Bone marrow (tissue), 2 donors: ENCODE results near the gene ARCN1.
"Not testable (repeated sequence)": the region's sequence is repeated elsewhere in the genome, so short reads cannot be mapped to it uniquely, and the experiment has no call there.

Experiments used
- DNase-seq, 2 donors: peaks; one replicate each; lab custom pipeline; 2025; lab: John Stamatoyannopoulos, UW

ARCN1 gene

DNA sequence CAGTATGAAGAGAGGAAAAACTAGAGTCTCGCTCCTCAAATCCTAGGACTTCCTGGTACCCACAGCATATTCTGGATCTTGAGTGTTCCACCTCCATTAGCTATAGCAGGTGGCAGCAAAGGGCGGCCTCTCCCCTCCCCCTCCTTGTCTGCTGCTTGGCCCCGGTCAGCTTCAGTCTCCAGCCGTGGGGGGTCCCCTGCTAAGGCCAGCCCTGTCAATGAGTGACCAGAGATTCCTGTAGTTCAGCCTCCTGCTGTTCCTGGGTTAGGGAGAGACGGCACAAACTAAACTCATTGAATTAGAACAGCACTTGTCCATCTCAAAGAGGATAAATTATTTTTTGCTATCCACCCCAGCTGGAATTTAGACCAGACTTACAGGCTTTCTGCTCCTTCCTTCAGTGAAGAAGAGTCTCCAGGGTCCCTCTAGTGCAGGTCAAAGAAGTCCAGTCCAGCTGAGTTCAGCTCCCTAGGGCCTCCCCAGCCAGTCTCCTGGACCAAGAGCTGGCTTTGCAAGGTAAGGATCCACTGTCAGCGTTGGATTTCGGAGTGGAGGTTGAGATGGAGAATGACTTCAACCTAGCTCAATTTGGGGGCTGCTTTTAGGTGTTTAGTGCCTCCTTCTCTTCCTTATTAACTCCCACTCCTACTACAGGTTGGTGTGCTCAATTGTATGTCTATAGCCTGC lies 34.1 kb downstream of the ARCN1 start:
- DNase-seq: no peak

DNA sequence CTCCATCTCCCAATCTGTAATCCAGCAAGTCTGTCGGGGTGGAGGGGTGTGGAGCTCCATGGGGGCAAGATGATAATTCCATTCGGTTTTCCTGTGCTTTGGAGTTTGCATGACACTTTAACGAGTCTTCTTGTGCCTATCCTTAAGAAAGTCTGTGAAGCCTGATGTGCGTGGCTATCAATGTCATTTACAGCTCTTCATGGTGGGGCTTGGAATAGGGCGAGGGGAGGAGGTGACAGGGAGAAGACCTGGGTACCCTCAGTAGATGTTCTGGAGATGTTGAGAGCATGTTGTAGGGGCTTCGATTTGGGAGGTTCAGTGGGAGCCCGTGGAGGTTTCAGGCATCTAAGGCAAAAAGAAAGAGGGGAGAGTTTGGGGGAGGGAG lies 34.6 kb downstream of the ARCN1 start:
- DNase-seq: no peak

DNA sequence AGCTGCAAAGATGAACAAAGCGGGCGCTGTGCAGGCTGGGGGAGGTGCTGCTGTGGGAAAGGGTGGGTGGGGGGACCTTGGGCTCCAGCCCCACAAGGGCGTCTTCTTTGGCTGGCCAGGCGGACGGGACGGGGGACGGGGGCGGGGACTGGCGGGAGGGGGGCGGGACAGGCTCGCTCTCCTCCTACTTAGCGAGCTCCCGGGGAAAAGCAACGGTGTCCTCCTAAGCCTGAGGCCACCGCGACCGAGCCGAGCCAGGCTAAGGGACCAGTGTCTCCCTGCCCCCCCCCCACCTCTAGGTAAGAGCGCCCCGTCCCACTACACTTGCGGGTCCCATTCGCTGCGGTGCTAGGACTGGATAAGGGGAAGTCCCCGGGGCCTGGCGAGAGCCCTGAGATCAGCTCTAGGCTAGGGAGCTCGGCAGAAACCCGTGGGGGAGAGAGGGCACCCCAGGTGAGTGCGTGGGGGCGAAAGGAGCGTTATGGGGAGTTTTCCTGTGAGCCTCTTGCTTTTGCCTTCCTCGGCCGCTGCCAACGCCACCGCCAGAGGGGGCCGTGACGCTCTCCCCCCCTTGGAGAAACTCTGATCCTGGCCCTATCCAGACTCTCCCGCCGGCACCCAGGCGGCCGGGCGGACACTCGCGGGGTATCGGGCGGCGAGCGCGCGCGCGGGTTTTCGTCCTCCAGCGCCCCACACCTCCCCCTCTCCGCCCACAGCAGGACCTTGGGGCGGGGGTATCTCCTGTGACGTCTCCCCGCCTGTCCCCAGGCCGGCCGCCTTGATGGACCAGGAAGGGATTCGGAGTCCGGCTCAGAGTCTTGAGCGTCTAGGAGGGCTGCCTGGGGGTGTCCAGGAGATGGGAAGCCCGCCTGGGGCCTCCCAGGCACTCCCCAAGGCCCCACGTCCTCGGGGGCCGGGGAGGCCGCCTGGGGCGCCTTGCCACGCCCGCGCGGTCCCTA lies 35.5 kb downstream of the ARCN1 start, which contains the start of gene PHLDB1:
Gene PHLDB1 (plus strand): TSS at position 215 of the 959 bp plus-strand sequence. CDS start 6,222 bp downstream, outside the sequence.
- peak in 1 of 2 donors; percentile 58 for DNase-seq

DNA sequence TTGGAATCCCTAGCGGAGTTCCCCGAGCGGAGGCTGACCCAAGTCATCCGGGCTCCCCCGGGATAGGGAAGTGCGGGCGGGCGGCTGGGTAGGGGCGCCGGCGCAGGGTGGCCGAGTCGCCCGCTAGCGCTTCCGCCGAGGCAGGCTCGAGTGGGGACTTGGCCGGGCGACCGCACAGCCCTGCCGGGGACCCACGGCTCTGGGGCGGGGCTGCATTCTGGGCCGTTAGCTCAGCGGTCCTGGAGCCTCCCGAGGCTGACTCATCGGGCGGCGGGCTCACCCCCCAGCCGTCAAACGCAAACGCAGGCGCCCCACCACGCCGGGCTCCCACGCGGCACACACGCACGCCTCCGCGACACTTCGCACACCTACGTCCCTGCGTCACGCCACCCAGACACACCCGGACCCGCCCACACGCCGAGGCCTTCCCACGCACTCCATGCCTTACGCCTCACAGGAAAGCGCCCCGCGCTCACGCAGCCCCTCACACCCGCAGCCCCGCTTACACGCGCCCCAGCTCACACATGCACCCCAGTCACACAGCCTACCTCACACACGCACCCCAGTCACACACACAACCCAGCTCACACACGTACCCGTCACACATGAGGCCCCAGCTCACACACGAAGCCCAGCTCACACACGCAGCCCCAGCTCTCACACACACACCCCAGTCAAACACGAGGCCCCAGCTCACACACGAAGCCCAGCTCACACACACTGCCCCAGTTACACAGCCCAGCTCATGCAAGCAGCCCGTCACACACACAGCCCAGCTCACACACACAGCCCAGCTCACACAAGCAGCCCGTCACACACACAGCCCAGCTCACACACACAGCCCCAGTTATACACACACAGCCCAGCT lies 36.4 kb downstream of the ARCN1 start:
- peak; percentile 28 to 73 for DNase-seq

DNA sequence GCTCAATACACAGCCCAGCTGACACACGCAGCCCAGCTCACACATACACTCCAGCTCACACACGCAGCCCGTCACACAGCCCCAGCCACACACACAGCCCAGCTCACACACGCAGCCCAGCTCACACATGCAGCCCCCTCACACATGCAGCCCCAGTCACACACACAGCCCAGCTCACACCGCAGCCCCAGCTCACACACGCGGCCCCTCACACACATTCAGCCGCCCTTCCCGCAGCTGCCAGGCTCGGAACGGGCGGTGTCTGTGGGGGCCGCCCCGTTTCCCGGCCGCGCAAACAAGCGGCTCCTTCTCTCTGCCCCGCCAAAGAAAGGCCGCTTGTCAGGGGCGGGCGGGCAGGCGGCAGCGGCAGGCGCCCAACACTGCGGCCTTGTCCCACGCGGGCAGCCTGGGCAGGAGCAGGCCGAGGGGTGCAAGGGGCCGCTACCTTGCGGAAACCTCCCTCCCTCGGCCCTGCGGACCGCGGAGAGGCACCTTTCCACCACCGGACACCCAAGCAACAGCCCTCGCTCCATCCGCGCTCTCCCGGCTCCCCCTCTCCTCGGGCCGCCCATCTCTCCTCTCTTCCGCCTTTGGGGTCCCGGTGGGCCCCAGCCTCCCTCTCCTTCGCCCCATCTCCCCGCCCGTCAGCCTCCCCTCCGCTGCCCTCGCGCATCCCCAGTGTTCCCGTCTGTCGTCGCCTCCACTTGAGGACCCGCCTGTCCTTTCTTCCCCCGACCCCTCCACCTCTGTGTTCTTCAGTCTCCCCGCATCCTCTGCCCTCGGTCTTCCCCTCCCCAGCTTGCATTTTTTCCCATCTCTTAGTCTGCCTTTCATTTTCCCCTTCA lies 37.4 kb downstream of the ARCN1 start:
- no peak for DNase-seq

DNA sequence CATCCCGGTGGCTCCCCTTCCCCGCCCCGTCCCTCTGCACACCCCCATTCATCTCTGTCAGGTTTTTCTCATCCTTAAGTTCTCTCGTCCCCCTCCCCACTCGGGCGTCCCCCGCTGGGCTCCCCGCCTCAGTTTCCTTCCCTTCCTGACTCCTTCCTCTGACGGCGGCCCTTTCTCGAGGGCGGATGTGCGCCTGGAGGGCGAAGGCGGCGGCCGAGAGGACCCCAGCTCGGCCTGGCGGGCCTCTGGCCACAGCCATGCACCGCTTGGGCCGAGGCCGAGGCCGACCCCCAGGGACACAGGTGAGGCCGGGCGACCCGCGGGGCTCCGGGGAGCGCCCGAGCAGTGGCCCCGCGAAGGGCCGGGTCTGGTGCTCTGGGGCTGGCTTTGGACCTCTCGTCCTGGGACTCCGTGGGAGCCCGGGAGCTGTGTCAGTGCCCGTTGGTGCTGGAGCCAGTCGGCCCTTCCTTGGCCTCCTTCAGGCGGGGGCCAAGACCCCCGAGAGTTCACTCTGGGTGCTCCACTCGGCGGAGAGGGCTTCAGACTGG lies 38.1 kb downstream of the ARCN1 start:
- DNase-seq: no peak

DNA sequence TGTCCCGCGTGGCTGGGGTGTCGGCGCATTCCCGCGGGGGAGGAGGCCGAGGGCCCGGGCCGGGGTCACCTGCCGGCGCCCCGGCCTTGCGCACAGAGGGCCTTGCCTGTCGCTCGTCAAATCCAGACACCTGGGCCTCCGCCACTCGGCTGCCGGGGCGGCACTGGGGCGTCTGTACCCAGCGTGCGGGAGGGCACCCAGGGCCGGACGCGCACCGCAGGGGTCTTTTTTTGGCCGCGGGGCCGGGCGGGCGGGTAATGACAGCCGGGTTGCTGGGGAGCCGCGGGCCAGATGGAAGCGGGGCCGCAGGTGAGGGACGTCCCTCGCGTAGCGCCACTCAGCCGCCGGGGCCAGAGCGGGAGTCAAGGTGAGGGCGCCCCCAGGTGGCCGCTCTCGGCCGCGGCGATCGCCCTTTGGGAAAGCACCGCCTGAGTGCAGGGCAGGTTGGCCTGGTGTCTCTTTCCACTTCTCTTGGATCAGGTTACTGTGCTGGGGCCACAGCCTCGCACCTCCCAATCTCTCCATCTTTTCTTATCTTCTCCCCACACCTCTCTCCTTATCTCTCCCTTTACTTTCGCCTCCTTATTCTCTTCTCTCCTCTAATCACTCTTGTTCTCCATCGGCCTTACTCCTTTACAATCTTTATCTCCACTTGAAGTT lies 38.7 kb downstream of the ARCN1 start:
- peak; percentile 15 to 29 for DNase-seq

DNA sequence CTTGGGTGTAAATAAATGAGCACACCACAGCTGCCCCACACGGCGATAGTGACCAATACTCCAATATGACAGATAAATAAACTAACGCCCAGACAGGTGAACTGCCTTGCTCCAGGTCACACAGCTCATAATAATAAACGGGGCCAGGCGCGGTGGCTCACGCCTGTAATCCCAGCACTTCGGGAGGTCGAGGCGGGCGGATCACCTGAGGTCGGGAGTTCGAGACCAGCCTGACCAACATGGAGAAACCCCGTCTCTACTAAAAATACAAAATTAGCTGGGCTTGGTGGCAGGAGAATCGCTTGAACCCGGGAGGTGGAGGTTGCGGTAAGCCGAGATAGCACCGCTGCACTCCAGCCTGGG lies 39.2 kb downstream of the ARCN1 start:
- not testable (repeated sequence) for DNase-seq

DNA sequence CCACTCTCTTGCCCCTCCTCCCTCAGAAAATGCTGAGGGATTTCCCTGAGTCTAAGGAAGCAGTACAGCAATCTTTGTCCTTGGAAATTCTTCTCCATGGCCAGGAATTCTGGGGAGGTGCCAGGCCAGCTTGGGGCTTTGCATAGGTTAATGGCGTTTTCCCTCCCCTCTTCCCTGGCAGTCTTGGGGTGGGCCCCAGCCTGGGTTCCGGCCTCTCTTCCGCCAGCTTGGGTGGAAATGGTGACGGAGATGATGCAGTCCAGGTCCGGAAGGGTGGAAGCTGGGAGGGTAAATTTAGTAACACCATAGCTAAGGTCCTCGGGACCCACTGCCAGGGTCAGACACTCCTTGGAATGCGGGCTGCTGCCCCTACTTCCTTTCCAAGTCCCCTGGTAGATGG lies 40.2 kb downstream of the ARCN1 start:
- no peak for DNase-seq

DNA sequence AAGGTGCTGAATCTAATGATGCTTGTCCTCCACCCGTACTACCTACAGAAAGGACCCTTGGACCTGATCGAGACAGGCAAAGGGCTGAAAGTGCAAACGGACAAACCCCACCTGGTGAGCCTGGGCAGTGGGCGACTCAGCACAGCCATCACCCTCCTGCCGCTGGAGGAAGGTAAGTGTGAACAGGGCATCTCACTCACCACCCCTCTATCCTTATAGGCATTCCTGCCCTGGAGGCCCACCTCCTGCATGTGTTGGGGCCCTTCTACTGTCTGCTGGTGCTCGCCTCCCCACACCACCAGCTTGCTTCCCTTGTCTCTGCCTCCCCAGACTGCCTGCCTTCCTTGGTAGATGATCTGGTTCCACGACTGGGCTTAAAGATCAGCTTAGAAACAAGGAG lies 42.3 kb downstream of the ARCN1 start:
- no peak for DNase-seq

DNA sequence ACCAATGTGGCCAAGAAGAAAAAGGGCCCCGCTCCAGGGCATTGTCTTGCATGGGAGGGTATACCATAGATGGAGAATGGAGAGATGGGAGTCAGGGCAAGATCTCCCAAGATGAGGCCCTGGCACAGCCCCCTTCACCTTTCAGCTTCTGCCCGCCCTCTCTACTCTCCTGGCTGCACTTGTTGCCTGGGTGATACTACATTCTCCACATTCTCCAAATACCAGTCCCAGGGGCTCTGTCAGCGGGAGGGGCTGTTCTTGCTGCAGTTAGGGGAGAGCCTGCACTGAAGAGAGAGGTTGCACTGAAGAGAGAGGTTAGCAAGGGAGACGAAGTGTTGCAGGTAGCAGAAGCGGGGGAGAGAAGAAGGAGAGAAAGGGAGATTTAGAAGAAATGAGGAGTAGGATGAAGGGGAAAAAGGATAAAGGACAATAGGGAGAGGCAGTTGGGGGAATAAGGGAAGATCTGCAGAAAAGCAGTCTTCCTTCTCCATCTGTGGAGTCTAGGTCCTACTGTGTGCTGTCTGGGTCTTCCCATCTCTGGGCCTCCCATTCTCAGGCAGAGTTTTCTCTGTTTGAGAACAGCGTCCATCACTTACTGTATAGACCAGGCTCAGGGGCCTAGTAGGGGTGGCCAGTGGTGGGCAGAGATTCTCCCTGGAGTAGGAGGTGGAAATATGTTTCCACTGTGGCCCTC lies 43.2 kb downstream of the ARCN1 start:
- DNase-seq: no peak

DNA sequence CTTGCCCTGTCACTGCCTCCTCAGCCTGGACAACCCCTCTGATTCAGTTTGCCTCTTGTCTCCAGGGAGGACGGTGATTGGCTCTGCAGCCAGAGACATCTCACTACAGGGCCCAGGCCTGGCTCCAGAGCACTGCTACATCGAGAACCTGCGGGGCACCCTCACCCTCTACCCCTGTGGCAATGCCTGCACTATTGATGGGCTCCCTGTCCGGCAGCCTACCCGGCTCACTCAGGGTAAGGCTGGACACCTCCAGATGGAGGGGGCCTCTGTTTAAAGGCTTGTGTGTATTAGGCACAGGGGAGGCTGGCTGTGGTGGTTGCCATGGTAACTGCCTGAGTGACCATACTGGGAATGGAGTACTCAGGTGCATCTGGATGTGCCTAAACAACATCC lies 43.8 kb downstream of the ARCN1 start:
- DNase-seq: no peak

DNA sequence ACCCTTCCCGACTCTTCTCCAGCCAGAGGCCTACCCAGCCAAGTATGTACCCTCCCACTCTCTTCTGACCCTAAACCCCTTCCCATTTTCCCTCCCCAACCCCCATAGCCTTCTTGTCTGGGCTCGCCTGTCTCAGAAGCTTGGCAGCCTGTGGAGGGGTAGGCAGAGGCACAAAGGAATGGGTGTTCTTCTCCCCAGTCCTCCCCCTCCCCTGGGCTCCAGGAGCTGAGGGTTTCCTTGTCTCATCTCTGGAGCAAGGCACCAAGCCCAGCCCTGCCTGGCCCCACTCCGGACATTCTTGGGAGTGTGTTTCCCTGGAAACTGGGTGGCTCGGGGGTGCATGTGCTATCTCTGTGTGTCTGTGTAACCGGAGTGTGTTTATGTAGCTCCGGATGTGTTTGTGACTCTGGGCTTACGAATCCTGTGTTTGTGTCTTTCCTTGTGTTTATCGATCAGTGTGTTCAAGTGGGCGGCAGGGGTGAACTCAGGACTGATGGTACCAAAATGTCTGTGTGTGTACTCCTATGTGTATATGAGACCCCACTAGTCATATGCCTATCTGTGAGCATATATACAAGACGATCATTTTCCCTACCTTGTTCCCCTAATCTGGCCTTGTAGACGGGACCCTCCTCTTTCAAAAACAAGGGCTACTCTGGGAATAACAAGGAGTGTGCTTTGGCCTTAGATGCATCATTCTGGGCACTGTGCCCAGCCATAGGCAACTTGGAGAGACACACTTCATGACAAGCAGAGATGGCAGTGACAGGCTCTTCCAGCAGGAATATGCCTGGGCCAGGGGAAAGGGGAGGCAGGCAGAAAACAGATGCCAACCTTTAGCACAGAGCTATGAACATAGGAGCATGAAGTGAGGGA lies 46.1 kb downstream of the ARCN1 start:
- DNase-seq: no peak

DNA sequence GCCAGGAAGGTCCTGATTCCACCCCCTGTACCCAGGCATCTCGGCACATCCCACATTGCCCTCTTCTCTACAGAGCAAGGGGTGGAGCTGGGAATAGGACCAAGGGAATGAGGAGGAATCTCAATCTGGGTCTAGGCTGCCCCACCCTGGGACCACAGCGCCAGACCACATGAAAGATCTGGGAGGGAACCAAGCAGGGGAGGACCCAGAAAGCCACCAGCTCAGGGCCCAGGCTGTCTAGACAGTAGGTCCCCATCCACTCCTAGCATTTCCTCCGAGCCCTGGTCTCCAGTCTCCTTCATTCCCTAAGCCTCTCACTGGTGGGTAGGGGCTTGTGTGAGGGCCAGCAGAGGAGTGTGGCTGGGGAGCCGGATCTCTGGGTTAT lies 46.8 kb downstream of the ARCN1 start:
- no peak for DNase-seq

DNA sequence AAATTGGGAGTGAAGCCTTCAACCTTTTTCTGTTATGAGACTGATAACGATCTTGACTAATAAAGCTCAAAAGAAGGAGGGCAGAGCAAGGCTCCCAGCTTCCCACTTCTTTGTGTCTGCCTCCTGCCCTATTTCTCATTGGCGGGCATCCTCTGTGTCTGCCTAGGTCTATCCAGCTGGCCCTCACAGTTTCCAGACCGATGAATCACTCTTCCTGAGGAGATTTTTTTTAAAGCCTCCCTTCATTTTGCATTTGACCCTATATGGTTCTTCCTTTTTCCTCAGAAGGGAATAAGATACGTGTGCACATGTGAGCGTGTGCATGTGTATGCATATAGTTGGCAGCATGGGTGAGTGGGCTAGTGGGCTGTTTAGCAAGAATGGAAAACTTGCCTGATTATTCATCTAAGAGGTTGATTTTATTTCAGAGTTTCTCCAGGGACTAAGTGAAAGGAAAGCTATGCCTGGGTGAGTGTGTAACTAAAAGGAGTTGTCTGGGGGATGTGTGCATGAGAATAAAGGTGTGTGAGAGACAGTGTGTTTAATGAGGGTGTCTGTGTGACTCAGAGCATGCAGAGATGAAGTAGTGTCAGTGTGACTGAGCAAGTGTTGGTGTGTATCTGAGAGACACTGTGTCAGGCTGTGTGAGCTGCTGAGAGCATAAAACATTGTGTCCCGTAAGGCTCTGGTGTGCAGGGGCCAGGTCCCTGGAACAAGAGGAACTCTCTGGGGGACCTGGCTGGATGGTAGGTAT lies 47.4 kb downstream of the ARCN1 start:
- peak in 1 of 2 donors; percentile 74 for DNase-seq

DNA sequence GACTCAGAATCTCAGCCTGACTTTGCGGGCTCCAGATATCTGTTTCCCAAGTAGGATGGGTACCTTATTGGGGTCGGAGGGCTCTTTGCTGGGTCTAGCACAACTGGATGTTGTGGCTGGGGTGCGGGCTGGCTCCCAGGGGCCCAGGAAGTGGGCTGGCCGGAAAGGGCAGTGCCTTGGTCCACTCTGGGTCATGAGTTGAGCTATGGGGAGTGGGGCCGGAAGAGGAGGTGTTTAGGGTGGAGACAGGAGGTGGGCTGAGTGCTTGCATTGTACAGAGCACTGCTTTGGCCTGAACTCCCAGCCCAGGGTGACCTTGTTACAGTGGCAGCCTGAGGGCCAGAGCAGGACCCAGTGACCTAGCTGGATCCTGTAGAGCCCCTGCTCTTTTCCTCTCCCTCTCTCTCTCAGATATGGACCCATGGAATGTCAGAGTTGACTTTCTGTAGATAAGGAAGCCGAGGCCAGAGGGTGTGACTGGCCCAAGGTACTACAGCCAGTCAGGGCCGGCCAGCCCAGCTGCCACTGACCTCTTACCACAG lies 48.4 kb downstream of the ARCN1 start:
- no peak for DNase-seq

DNA sequence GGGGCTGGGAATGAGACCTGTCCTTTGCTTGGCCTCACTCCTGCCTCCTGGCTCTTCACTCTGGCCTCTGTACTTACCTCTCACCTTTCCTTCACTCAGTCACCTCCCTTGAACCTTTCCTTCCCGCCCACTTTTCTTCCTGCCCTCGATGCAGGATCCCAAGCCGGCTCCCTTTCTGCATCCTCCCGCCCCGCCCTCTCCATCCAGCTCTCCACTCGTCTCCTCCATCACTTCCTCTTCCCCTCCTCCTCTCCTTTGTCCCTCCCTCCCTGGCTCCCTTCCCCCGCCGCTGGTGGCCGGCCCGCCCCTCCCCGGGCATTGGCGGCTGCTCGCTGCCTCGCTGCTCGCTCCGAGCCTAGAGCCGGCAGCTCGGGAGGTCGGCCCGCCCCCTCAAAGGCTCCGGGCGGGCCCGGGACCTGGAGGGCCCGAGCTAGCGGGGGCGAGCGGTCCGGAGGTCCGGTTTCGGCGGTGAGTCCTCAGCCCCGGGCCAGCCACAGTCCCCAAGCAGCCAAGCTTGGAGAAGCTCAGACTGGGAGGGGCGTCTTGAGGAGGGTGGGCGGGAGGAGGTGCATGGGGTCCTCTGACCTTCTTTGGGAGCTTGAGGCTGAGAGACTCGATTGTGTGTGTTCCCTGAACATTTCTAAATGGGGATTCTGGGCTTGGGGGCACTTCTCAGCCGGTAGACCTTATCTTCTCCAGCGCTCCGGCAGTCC lies 49.0 kb downstream of the ARCN1 start:
- DNase-seq: peak in 1 of 2 donors; percentile 7
